Left lobe of liver (tissue), 2 donors: ENCODE data around the gene BRWD1. TPM values are rescaled to one million over a fixed set of nuclear protein-coding genes. Genes with fewer than 3 reads are reported as not detected.

Experiments used
- ATAC-seq: fragments of 200-7000 bp; cut with Tn5 transposase; one replicate; pipeline ENCODE4 v1.9.1; 2020; ENCODE audit warnings: mild to moderate bottlenecking, moderate library complexity
- DNase-seq: peaks from one replicate; pipeline ENCODE4 v3.0.0-alpha.2; 2020; ENCODE audit warnings: low spot score
- total RNA-seq: library from RNA; stranded (reverse); gene quantifications from one replicate; pipeline ENCODE4 v1.2.1, GENCODE V29; 2021
- donor health status: DM: no; HTN: no; CAD: no; lungs with moderate emphysema.
- donor health status: DM: no; HTN: yes; CAD: no.

Gene BRWD1
- 21.9 TPM for total RNA-seq

GRCh38 chr21:39313571-39314142 is at the start of gene BRWD1:
TSS of gene BRWD1 (minus strand) at chr21:39313632. CDS start at chr21:39313491, 141 bp downstream.
- peak; percentile 78 for ATAC-seq
- peak; percentile 81 for DNase-seq

- DNase-seq (no peak), ATAC-seq (no peak)
Observed at GRCh38 chr21:39362733-39363132, 49.3 kb upstream of the BRWD1 start.

- DNase-seq, result no peak
- no peak for ATAC-seq
Observed at GRCh38 chr21:39359382-39359781, 46.0 kb upstream of the BRWD1 start.

- ATAC-seq, result no peak
- no peak for DNase-seq
Observed at GRCh38 chr21:39353295-39353694, 39.9 kb upstream of the BRWD1 start.

GRCh38 chr21:39350094-39351005 is 36.9 kb upstream of the BRWD1 start:
- no peak for ATAC-seq

GRCh38 chr21:39349211-39350093 is 36.0 kb upstream of the BRWD1 start:
- peak; percentile 97 for DNase-seq
- ATAC-seq, result peak; percentile 94

More at GRCh38 chr21:39350094-39351005, 36.9 kb upstream of the BRWD1 start:
- DNase-seq, result no peak

GRCh38 chr21:39348355-39349210 is 35.2 kb upstream of the BRWD1 start, which contains the start of gene HMGN1:
TSS of gene HMGN1 (minus strand) at chr21:39349088. CDS start at chr21:39348917, 171 bp downstream.
- ATAC-seq, result peak; percentile 71
- DNase-seq, result peak; percentile 81

- ATAC-seq (no peak), DNase-seq (no peak)
Observed at GRCh38 chr21:39348040-39348354, 34.6 kb upstream of the BRWD1 start.

- ATAC-seq, result no peak
Observed at GRCh38 chr21:39347537-39347936, 34.1 kb upstream of the BRWD1 start.

GRCh38 chr21:39346671-39347331 is 33.4 kb upstream of the BRWD1 start:
- ATAC-seq (no peak), DNase-seq (no peak)

More at GRCh38 chr21:39347537-39347936, 34.1 kb upstream of the BRWD1 start:
- no peak for DNase-seq

- no peak for ATAC-seq
- no peak for DNase-seq
Observed at GRCh38 chr21:39346206-39346605, 32.8 kb upstream of the BRWD1 start.

- no peak for ATAC-seq
- DNase-seq, result no peak
Observed at GRCh38 chr21:39345440-39345839, 32.0 kb upstream of the BRWD1 start.

- DNase-seq (no peak), ATAC-seq (no peak)
Observed at GRCh38 chr21:39344848-39345247, 31.4 kb upstream of the BRWD1 start.

GRCh38 chr21:39341249-39341923 is 28.0 kb upstream of the BRWD1 start:
- DNase-seq (no peak), ATAC-seq (no peak)

- ATAC-seq, result no peak
- no peak for DNase-seq
Observed at GRCh38 chr21:39340687-39341086, 27.3 kb upstream of the BRWD1 start.

GRCh38 chr21:39339231-39339630 is 25.8 kb upstream of the BRWD1 start:
- no peak for ATAC-seq

GRCh38 chr21:39336457-39337008 is 23.1 kb upstream of the BRWD1 start:
- no peak for DNase-seq
- no peak for ATAC-seq

More at GRCh38 chr21:39339231-39339630, 25.8 kb upstream of the BRWD1 start:
- no peak for DNase-seq

- ATAC-seq (no peak), DNase-seq (no peak)
Observed at GRCh38 chr21:39334611-39335010, 21.2 kb upstream of the BRWD1 start.

GRCh38 chr21:39332175-39332574 is 18.7 kb upstream of the BRWD1 start:
- DNase-seq, result no peak

More at GRCh38 chr21:39332175-39332574, 18.7 kb upstream of the BRWD1 start:
- no peak for ATAC-seq
